ENCODE data around the gene CARD14. TPM values are rescaled to one million over a fixed set of nuclear protein-coding genes. Genes with fewer than 3 reads are reported as not detected.

CARD14 gene
- total RNA-seq, 1 experiment from 2014 or later = 0.24 TPM

DNA sequence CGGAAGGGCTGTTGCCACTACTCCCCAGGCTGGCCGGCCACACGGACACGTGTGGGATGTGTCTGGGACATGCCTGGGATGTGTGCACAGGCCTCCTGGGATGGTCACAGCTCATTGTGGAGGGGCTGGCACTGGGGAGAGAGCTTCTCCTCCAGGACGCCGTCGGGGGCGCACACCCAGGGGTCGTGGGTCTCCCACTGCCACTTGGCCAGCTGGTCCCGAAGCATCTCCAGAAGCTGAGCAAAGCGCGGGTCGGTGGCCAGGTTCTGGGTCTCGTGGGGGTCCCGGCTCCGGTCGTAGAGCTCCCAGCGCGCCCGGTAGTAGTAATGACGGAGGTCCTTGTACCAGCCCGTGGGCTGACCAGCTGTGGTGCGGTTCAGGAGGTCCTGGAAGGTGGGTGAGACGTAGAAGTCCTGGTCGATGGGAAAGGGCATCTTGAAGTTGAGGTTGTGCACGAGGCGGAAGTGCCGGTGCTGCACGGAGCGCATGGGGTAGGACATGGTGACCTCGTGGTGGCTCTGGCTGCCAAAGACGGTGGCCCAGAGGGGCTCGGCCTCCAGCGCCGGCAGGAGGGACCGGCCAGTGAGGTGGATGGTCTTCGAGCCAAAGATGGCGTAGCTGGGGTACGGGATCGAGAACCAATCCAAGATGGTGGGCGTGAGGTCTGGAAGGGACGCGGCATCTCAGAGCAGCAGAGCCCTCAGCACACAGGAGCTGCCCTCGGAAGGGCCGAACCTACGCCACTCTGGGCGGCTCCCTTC lies 40.7 kb downstream of the CARD14 start:
- no peak overlapping the region for H3K27ac ChIP-seq (ENCODE audit: insufficient read length, low read depth, low read length)
- no peak overlapping the region for H4K5ac ChIP-seq (ENCODE audit: insufficient read length, low read depth, low read length)
- H2AK5ac ChIP-seq (ENCODE audit: insufficient read length, low read length) = no peak overlapping the region
- H3K9ac ChIP-seq (ENCODE audit: extremely low read depth, insufficient read length, low read length) = no peak overlapping the region
- H3K9me3 ChIP-seq (ENCODE audit: control insufficient read depth, low read depth, low read length) = no peaks in the 10 kb centered on the region
- H3K4me1 ChIP-seq (ENCODE audit: insufficient read depth, low read length) = no peaks in the 10 kb centered on the region
- Mint-ChIP-seq H3K9me3 (no peaks in the 10 kb centered on the region), H3K27ac (no peak overlapping the region), H3K4me1 (peaks cover 0 to 2% of the 10 kb centered on the region in 2 experiments; a peak in 1 of 4 replicates), H3K27me3 (ENCODE audit: low read depth) (no peaks in the 10 kb centered on the region), H3K4me3 (no peak overlapping the region), H3K36me3 (ENCODE audit: insufficient read depth in 1 of 3, low read depth in 3 of 3) (peaks cover 8 to 28% (median 19%) of the 10 kb centered on the region in 3 experiments; a peak in 6 of 7 replicates)
- DNase-seq = no peak
- H2BK5ac ChIP-seq (ENCODE audit: insufficient read length, low read length) = no peak overlapping the region
- H3K4me2 ChIP-seq (ENCODE audit: insufficient read depth, insufficient read length, low read length) = no peak overlapping the region
- no peaks in the 10 kb centered on the region for H3K79me2 ChIP-seq (ENCODE audit: insufficient read depth, low read length)
- no peak overlapping the region for H2BK12ac ChIP-seq (ENCODE audit: insufficient read length, low read depth, low read length)
- no peak overlapping the region for H3K4ac ChIP-seq (ENCODE audit: low read depth, low read length)
- H3K27me3 ChIP-seq (ENCODE audit: insufficient read depth, low read length) = no peaks in the 10 kb centered on the region
- no peak overlapping the region for H2BK20ac ChIP-seq (ENCODE audit: low read depth, low read length, poor library complexity, severe bottlenecking)
- H2AFZ ChIP-seq (ENCODE audit: low read length) = no peak overlapping the region
- H3K79me1 ChIP-seq (ENCODE audit: insufficient read depth, low read depth, low read length, poor library complexity, severe bottlenecking) = no peaks in the 10 kb centered on the region
- H3T11ph ChIP-seq (ENCODE audit: low read length) = no peak overlapping the region
- H4K91ac ChIP-seq (ENCODE audit: insufficient read length, low read depth, low read length) = no peak overlapping the region
- H3K18ac ChIP-seq (ENCODE audit: insufficient read length, low read depth, low read length) = no peak overlapping the region
- H4K20me1 ChIP-seq (ENCODE audit: control insufficient read depth, insufficient read depth, insufficient read length) = no peaks in the 10 kb centered on the region
- no peak overlapping the region for H3K56ac ChIP-seq (ENCODE audit: insufficient read length, low read depth, low read length)
- WGBS (ENCODE audit: extremely low coverage, insufficient read length, low lambda C conversion rate) = no CpG with 5 or more reads among the region's 47 CpGs
- H3K14ac ChIP-seq (ENCODE audit: insufficient read depth, low read length) = no peak overlapping the region
- H4K8ac ChIP-seq (replicated peaks; ENCODE audit: insufficient read length, low read depth, low read length) = no peak overlapping the region
- H2BK120ac ChIP-seq (ENCODE audit: low read depth, low read length, poor library complexity, severe bottlenecking) = no peak overlapping the region
- no peak overlapping the region for H2BK15ac ChIP-seq (ENCODE audit: low read depth, low read length)
- TF ChIP-seq, protein P1, sequence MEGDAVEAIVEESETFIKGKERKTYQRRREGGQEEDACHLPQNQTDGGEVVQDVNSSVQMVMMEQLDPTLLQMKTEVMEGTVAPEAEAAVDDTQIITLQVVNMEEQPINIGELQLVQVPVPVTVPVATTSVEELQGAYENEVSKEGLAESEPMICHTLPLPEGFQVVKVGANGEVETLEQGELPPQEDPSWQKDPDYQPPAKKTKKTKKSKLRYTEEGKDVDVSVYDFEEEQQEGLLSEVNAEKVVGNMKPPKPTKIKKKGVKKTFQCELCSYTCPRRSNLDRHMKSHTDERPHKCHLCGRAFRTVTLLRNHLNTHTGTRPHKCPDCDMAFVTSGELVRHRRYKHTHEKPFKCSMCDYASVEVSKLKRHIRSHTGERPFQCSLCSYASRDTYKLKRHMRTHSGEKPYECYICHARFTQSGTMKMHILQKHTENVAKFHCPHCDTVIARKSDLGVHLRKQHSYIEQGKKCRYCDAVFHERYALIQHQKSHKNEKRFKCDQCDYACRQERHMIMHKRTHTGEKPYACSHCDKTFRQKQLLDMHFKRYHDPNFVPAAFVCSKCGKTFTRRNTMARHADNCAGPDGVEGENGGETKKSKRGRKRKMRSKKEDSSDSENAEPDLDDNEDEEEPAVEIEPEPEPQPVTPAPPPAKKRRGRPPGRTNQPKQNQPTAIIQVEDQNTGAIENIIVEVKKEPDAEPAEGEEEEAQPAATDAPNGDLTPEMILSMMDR (conservative IDR thresholded peaks at IDR 0.05) = no peak
- no peak overlapping the region for H3K23ac ChIP-seq (ENCODE audit: insufficient read length, low read depth, low read length)
- H3K23me2 ChIP-seq (ENCODE audit: insufficient read length, low read depth, low read length, poor library complexity, severe bottlenecking) = no peaks in the 10 kb centered on the region
